Measurements from ENCODE around the gene MOG. TPM values are rescaled to one million over a fixed set of nuclear protein-coding genes. Genes with fewer than 3 reads are reported as not detected.

MOG gene
- polyA plus RNA-seq, 1 of the 3 experiments (the other 2 are of a cell fraction), result not detected

DNA sequence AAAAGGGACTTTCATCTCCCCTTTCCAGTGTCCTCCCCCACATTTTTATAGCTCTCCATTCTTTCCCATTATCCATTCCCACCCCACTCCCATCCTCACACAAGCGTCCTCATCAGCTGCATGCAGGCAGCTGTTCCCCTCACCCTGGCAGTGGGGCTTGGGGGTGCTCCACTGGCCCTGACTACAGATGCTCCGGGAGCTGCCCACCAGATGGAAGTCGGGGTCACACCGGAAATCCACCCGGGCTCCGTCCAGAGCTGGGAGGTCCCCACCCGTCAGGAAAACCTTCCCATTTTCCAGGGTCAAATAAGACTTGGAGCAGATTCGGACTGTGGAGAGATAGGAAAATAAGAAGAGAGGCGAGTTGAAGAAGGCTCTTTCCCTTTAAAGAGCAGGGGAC is 26.6 kb upstream of the MOG start:
- Histone ChIP-seq H3K4me2 (peak overlapping the region; percentile 24; the same call in 1 of the 2 replicates), H3F3A (replicated peaks; ENCODE audit: insufficient read depth) (peaks cover 4% of the 10 kb centered on the region), H3K79me2 (ENCODE audit: insufficient read depth) (peaks cover 14% of the 10 kb centered on the region; the same call in 1 of the 2 replicates), H3K9ac (no peak overlapping the region), H3K27ac (ENCODE audit: low read depth in 2 of 2, low read length in 1 of 2) (no peak overlapping the region), H3K4me1 (ENCODE audit: control insufficient read depth in 1 of 2, insufficient read depth in 2 of 2, low read depth in 1 of 2, low read length in 1 of 2) (peaks cover 16 to 20% of the 10 kb centered on the region in 2 experiments; a peak in 2 of 4 replicates), H3K27me3 (ENCODE audit: insufficient read depth) (no peaks in the 10 kb centered on the region), H2AFZ (ENCODE audit: low read depth) (no peak overlapping the region), H3K9me3 (no peaks in the 10 kb centered on the region), H3K9me2 (no peaks in the 10 kb centered on the region), H3K36me3 (replicated peaks in 1 of 2; ENCODE audit: control insufficient read depth in 1 of 2, insufficient read depth in 2 of 2, low read length in 1 of 2) (no peaks in the 10 kb centered on the region), H3K4me3 (ENCODE audit: low read depth in 2 of 2, low read length in 1 of 2) (no peak overlapping the region), H4K20me1 (ENCODE audit: insufficient read depth) (no peaks in the 10 kb centered on the region)
- no peak for TF ChIP-seq FOSL2 (IDR thresholded peaks at IDR 0.05; ENCODE audit: borderline replicate concordance, low read depth)
- no peak for TF ChIP-seq RAD21 (IDR thresholded peaks at IDR 0.05; ENCODE audit: low read length)
- no peak for TF ChIP-seq GABPA (IDR thresholded peaks at IDR 0.05; ENCODE audit: low read depth)
- TF ChIP-seq, protein P1, sequence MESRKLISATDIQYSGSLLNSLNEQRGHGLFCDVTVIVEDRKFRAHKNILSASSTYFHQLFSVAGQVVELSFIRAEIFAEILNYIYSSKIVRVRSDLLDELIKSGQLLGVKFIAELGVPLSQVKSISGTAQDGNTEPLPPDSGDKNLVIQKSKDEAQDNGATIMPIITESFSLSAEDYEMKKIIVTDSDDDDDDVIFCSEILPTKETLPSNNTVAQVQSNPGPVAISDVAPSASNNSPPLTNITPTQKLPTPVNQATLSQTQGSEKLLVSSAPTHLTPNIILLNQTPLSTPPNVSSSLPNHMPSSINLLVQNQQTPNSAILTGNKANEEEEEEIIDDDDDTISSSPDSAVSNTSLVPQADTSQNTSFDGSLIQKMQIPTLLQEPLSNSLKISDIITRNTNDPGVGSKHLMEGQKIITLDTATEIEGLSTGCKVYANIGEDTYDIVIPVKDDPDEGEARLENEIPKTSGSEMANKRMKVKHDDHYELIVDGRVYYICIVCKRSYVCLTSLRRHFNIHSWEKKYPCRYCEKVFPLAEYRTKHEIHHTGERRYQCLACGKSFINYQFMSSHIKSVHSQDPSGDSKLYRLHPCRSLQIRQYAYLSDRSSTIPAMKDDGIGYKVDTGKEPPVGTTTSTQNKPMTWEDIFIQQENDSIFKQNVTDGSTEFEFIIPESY (IDR thresholded peaks at IDR 0.05; ENCODE audit: borderline replicate concordance, low read depth), result no peak
- TF ChIP-seq, protein P2, sequence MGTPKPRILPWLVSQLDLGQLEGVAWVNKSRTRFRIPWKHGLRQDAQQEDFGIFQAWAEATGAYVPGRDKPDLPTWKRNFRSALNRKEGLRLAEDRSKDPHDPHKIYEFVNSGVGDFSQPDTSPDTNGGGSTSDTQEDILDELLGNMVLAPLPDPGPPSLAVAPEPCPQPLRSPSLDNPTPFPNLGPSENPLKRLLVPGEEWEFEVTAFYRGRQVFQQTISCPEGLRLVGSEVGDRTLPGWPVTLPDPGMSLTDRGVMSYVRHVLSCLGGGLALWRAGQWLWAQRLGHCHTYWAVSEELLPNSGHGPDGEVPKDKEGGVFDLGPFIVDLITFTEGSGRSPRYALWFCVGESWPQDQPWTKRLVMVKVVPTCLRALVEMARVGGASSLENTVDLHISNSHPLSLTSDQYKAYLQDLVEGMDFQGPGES (IDR thresholded peaks at IDR 0.05; ENCODE audit: low read depth, low read length), result no peak
- TF ChIP-seq EP300 (IDR thresholded peaks at IDR 0.05; ENCODE audit: borderline replicate concordance in 1 of 2, low read depth in 1 of 2, low read length in 1 of 2), result no peak
- no peak for TF ChIP-seq TEAD4 (IDR thresholded peaks at IDR 0.05; ENCODE audit: borderline replicate concordance, insufficient read depth)
- TF ChIP-seq, protein P3, sequence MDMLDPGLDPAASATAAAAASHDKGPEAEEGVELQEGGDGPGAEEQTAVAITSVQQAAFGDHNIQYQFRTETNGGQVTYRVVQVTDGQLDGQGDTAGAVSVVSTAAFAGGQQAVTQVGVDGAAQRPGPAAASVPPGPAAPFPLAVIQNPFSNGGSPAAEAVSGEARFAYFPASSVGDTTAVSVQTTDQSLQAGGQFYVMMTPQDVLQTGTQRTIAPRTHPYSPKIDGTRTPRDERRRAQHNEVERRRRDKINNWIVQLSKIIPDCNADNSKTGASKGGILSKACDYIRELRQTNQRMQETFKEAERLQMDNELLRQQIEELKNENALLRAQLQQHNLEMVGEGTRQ (IDR thresholded peaks at IDR 0.05; ENCODE audit: borderline replicate concordance, low read depth, low read length), result no peak
- TF ChIP-seq, protein P4, sequence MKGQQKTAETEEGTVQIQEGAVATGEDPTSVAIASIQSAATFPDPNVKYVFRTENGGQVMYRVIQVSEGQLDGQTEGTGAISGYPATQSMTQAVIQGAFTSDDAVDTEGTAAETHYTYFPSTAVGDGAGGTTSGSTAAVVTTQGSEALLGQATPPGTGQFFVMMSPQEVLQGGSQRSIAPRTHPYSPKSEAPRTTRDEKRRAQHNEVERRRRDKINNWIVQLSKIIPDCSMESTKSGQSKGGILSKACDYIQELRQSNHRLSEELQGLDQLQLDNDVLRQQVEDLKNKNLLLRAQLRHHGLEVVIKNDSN (IDR thresholded peaks at IDR 0.05; ENCODE audit: borderline replicate concordance, low read depth), result no peak
- no peak for TF ChIP-seq RXRA (IDR thresholded peaks at IDR 0.05; ENCODE audit: borderline replicate concordance, low read depth)
- CTCF ChIA-PET, result interaction anchor here (5.5 to 7.6 kb wide), 2 partner anchors 18 to 22 kb away, joined by 33 to 79 read pairs; no protein-coding TSS in a partner anchor
- 98% methylated on average over 9 of the region's 9 CpGs for WGBS (ENCODE audit: low lambda C conversion rate)
- POLR2A ChIA-PET, result no interaction called here
- no peak for DNase-seq

All from SK-N-SH (cell line).